OCI-LY3 (cell line): ENCODE measurements around the gene ANXA1.

Source experiments
- CTCF ChIP-seq: fragments of 200-600, 300-600 bp; sonication (generic); IDR thresholded peaks from 2 replicates; pipeline ENCODE4 v1.5.1; 2014; ENCODE audit warnings: antibody characterized with exemption, low read length, low read depth
- EZH2phosphoT487 ChIP-seq: fragments of 200-600 bp; shearing (Covaris generic); IDR thresholded peaks from 2 replicates; pipeline ENCODE4 v1.6.1; 2018; ENCODE audit warnings: antibody characterized with exemption, mixed run types, low read depth

GRCh38 chr9:73213300-73213699 is 61.6 kb downstream of the ANXA1 start:
- TF ChIP-seq CTCF (no peak), EZH2phosphoT487 (no peak)
